Heart left ventricle (tissue), 13 donors: ENCODE measurements around the gene GM2A.

Experiments
- POLR2A ChIP-seq, 2 donors: fragments of 450-650 bp; IDR thresholded peaks; one replicate each; pipeline ENCODE4 v1.6.1; 2017; ENCODE audit warnings: antibody characterized with exemption in 2 of 2, mild to moderate bottlenecking in 2 of 2, moderate library complexity in 2 of 2
- TF ChIP-seq, protein P1 (sequence below), 12 donors: fragments of 200-600 bp; sonication (generic) in 4 of 12; IDR thresholded peaks; one replicate each; pipeline versions ENCODE4 v1.5.0 to v1.8.0; 2018 to 2022; ENCODE audit warnings: antibody characterized with exemption in 12 of 12, mild to moderate bottlenecking in 5 of 12
- donor health status: ischemic (EF 13 %, LVEDD 7.1; RV severe dilation, severe dysfunction).
- donor health status: DM: no; HTN: yes; CAD: no.
- donor health status: DM: no; HTN: no; CAD: no.
- donor health status: ischemic (EF 25% LVEDD 6.9; RV normal size, moderate dysfunction).
- donor health status: ischemic (EF 25% LVEDD 5.7; RV mildly dilated, moderate dysfunction).
- donor health status: ischemic (EF 35%, LVEDD 5.7; RV mildly dilated, moderate dysfunction).
- donor health status: nonischemic (EF 11% LVEDD 7.7; RV severe dilation, severe dysfunction).
- donor health status: DM: yes; HTN: yes; CAD: no.
- donor health status: PGD.
- donor health status: ischemic (EF 29% LVEDD 5.4; RV normal size, mild dysfunction).
- donor health status: nonischemic (EF 23%, LVEDD 6.1; RV moderate dilation, normal function).

DNA sequence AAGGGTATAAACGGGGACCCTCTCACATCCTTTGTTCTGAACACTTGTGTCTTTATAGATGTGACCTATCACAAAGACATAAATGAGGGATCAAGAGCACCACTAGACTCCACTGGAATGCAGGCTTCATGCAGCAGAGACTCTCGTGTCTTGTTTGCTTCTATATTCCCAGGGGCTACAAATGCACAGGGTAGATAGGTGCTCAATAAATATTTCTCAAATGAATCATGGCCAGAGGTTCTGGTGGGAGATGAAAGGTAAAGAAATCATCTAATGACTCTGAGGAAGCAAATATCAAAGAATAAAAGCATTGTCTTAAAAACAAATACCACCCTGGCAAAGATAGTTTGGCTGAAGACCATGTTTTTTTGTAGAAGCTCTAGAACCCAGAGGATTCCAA is 44.0 kb downstream of the GM2A start:
- TF ChIP-seq, protein P1, sequence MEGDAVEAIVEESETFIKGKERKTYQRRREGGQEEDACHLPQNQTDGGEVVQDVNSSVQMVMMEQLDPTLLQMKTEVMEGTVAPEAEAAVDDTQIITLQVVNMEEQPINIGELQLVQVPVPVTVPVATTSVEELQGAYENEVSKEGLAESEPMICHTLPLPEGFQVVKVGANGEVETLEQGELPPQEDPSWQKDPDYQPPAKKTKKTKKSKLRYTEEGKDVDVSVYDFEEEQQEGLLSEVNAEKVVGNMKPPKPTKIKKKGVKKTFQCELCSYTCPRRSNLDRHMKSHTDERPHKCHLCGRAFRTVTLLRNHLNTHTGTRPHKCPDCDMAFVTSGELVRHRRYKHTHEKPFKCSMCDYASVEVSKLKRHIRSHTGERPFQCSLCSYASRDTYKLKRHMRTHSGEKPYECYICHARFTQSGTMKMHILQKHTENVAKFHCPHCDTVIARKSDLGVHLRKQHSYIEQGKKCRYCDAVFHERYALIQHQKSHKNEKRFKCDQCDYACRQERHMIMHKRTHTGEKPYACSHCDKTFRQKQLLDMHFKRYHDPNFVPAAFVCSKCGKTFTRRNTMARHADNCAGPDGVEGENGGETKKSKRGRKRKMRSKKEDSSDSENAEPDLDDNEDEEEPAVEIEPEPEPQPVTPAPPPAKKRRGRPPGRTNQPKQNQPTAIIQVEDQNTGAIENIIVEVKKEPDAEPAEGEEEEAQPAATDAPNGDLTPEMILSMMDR (IDR thresholded peaks at IDR 0.05) = no peak
- no peak for TF ChIP-seq POLR2A (IDR thresholded peaks at IDR 0.05)
